ENCODE data around the gene MAPK8IP3.

MAPK8IP3 gene

GRCh38 chr16:1740234-1740633, 34.2 kb downstream of the MAPK8IP3 start:
- no peak for DNase-seq (ENCODE audit: low read depth)

- DNase-seq (ENCODE audit: low read depth), result no peak
Measured at GRCh38 chr16:1740781-1741490, 34.9 kb downstream of the MAPK8IP3 start.

GRCh38 chr16:1741553-1742165, 35.7 kb downstream of the MAPK8IP3 start:
- no peak for DNase-seq (ENCODE audit: low read depth)

GRCh38 chr16:1743376-1744337, 37.7 kb downstream of the MAPK8IP3 start:
- DNase-seq (ENCODE audit: low read depth), result no peak

- no peak for DNase-seq (ENCODE audit: low read depth)
Measured at GRCh38 chr16:1744338-1744840, 38.4 kb downstream of the MAPK8IP3 start.

- no peak for DNase-seq (ENCODE audit: low read depth)
Measured at GRCh38 chr16:1745181-1745899, 39.3 kb downstream of the MAPK8IP3 start.

GRCh38 chr16:1745900-1746692, 40.1 kb downstream of the MAPK8IP3 start:
- no peak for DNase-seq (ENCODE audit: low read depth)

GRCh38 chr16:1746693-1747195, 40.7 kb downstream of the MAPK8IP3 start:
- no peak for DNase-seq (ENCODE audit: low read depth)

- no peak for DNase-seq (ENCODE audit: low read depth)
Measured at GRCh38 chr16:1747934-1748333, 41.9 kb downstream of the MAPK8IP3 start.

GRCh38 chr16:1749152-1750117, 43.4 kb downstream of the MAPK8IP3 start:
- no peak for DNase-seq (ENCODE audit: low read depth)

GRCh38 chr16:1751946-1752345, 46.0 kb downstream of the MAPK8IP3 start:
- DNase-seq (ENCODE audit: low read depth), result no peak

GRCh38 chr16:1752853-1753252, 46.9 kb downstream of the MAPK8IP3 start:
- no peak for DNase-seq (ENCODE audit: low read depth)

- no peak for DNase-seq (ENCODE audit: low read depth)
Measured at GRCh38 chr16:1754204-1754603, 48.2 kb downstream of the MAPK8IP3 start.

GRCh38 chr16:1757714-1758461, 51.9 kb downstream of the MAPK8IP3 start:
- no peak for DNase-seq (ENCODE audit: low read depth)

GRCh38 chr16:1758923-1759322, 52.9 kb downstream of the MAPK8IP3 start:
- DNase-seq (ENCODE audit: low read depth), result no peak

GRCh38 chr16:1759511-1759910, 53.5 kb downstream of the MAPK8IP3 start:
- no peak for DNase-seq (ENCODE audit: low read depth)

GRCh38 chr16:1760911-1761310, 54.9 kb downstream of the MAPK8IP3 start:
- no peak for DNase-seq (ENCODE audit: low read depth)

- no peak for DNase-seq (ENCODE audit: low read depth)
Measured at GRCh38 chr16:1761751-1762150, 55.8 kb downstream of the MAPK8IP3 start.

Measured in stimulated activated CD8-positive, alpha-beta memory T cell treated with anti-CD3 and anti-CD28 coated beads, Interleukin-7, amount 100 ng/mL, for 24 hours (primary cell).